HUDEP-2 (cell line): Measurements from ENCODE around the gene FCGR3A.
"Not testable (repeated sequence)": the region's sequence is repeated elsewhere in the genome, so short reads cannot be mapped to it uniquely, and the experiment has no call there.

Experiments
- DNase-seq, 76 experiments: peaks; one replicate each; lab custom pipeline; 2025; ENCODE audit not compliant: unreplicated experiment in 76 of 76; lab: John Stamatoyannopoulos, UW

The FCGR3A gene

GRCh38 chr1:161531986-161532643, 17.5 kb downstream of the FCGR3A start:
- DNase-seq, result no peak

GRCh38 chr1:161530671-161531641, 18.7 kb downstream of the FCGR3A start:
- DNase-seq, result peak in 75 of 76 experiments; percentile 53 to 97 (median 89)

GRCh38 chr1:161530158-161530557, 19.5 kb downstream of the FCGR3A start:
- DNase-seq, result peak in 65 of 76 experiments; percentile 7 to 82 (median 55)

GRCh38 chr1:161529463-161530104, 20.0 kb downstream of the FCGR3A start:
- peak in 1 of 76 experiments; percentile 40 for DNase-seq

GRCh38 chr1:161528550-161528949, 21.1 kb downstream of the FCGR3A start:
- DNase-seq, result peak in 29 of 76 experiments; percentile 3 to 51 (median 24)

GRCh38 chr1:161525918-161526317, 23.7 kb downstream of the FCGR3A start:
- DNase-seq, result not testable (repeated sequence)

GRCh38 chr1:161525321-161525720, 24.3 kb downstream of the FCGR3A start:
- DNase-seq, result not testable (repeated sequence)

GRCh38 chr1:161524742-161525291, 24.8 kb downstream of the FCGR3A start:
- DNase-seq, result peak in 1 of 76 experiments; percentile 40

GRCh38 chr1:161523817-161524741, 25.5 kb downstream of the FCGR3A start, which contains the start of gene HSPA6:
HSPA6 (plus strand) TSS chr1:161524540; CDS start chr1:161524659, 119 bp downstream.
- DNase-seq, result peak in 63 of 76 experiments; percentile 11 to 91 (median 65)

- not testable (repeated sequence) for DNase-seq
Measured at GRCh38 chr1:161523041-161523816, 26.4 kb downstream of the FCGR3A start.

- not testable (repeated sequence) for DNase-seq
Measured at GRCh38 chr1:161513953-161514352, 35.7 kb downstream of the FCGR3A start.

GRCh38 chr1:161513448-161513780, 36.2 kb downstream of the FCGR3A start:
- DNase-seq, result not testable (repeated sequence)

GRCh38 chr1:161512636-161513447, 36.8 kb downstream of the FCGR3A start:
- DNase-seq, result not testable (repeated sequence)

GRCh38 chr1:161511756-161512060, 37.9 kb downstream of the FCGR3A start:
- DNase-seq, result no peak

- DNase-seq, result peak in 74 of 76 experiments; percentile 23 to 92 (median 78)
Measured at GRCh38 chr1:161511018-161511755, 38.4 kb downstream of the FCGR3A start.

GRCh38 chr1:161510477-161510876, 39.1 kb downstream of the FCGR3A start:
- no peak for DNase-seq
